Stimulated activated CD4-positive, alpha-beta T cell treated with anti-CD3 and anti-CD28 coated beads, TNF-alpha, amount 100 ng/mL, for 4 hours (primary cell): ENCODE data around the gene RGS7BP.

ENCODE experiments used
- DNase-seq, 3 experiments: peaks; one replicate each; pipeline ENCODE4 v3.0.0-alpha.2; 2020; ENCODE audit warnings: low read depth in 3 of 3

RGS7BP gene

DNA sequence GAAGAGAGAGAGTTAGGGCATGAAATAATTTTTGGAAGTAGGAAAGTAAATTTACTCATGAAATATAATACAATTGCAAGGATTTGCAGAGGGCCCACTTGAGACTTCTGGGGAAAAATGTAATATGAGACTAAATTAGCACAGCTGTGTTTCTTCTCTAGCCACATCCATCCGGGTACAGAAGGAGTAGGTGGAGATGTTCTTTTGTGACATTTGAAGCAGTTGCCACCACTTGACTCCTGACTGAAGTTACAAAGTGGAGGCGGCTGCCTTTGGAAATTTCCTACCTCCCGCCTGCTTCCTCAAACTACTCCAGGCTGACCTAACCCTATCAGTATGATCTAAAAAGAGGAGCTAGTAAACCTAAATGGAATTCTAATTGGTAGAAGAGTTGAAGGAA, 126.4 kb downstream of the RGS7BP start:
- no peak for DNase-seq

DNA sequence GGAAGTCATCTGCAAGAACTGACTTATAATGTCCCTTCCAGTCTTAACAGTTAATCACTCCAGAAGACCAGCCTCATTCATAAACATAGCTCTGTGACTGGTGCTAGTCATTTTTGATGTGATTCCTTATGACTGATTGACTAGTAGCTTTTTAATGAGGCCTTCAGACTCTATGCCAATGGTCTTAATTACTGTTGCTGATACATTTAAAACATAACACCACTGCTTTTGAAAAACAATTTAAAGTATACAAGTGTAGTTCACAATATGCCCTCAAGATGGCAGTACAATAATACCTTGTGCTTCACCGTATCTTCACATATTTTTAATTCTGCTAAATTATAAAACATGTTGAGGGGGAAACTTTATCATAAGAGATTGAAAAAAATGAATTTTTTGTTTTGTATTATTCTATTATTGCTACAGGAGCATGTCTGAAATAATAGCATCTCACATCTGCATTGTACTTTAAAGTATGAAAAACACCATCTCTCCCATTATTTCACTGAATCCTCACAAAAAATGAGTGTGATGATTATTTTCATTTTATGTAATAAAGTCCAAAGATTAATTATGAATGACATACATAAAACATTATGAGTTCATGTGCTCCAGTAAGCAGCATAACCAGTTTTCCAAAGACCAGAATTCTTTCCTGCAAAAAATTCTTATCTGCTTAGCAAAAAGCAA, 129.3 kb downstream of the RGS7BP start:
- DNase-seq: no peak

DNA sequence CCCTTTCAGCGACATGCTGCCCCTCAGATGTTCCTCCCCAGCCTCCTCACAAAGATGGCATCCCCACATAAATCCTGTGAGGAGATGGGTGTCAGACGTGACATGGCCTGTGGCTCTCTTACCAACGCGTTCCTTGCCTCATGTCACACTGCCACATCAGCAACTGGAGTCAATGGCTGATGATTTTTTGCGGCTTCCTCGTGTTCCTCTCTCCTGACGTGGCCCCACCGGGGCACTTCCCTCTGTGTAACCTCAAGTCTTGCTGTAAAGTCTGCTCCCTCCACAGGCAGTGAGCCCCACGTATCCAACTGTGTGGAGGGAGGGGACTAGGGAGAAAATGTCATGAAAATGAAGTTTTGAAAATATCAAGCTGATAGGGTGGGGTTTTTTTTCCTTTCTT, 131.3 kb downstream of the RGS7BP start:
- DNase-seq: no peak

DNA sequence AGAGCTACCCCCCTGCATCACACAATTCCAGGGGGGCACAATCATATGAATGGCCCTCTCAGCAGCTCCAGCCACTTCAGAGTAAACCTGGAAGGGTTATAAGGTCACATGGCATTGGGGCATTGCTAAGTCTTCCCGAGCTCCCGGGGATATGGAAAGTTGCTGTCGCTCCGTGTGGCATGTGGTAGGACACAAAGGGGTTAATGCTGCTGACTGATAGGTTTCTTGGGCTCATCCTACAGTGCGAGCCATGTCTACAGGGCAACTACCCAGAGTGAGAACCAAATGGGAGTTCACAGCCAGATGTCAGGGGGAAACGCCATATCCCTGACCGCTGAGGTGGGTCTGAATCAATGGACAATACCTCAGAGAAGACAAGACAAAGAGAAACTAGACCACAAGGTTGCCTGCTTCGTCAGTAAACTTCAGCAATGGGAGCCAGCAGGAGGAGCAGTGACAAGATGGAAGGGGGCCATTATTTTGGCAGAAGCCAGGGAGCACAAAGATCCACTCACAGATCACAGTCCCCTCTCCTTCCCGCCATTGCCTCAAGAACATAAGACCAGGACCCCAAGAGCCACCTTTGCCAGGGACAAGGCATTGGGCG, 132.1 kb downstream of the RGS7BP start:
- no peak for DNase-seq

DNA sequence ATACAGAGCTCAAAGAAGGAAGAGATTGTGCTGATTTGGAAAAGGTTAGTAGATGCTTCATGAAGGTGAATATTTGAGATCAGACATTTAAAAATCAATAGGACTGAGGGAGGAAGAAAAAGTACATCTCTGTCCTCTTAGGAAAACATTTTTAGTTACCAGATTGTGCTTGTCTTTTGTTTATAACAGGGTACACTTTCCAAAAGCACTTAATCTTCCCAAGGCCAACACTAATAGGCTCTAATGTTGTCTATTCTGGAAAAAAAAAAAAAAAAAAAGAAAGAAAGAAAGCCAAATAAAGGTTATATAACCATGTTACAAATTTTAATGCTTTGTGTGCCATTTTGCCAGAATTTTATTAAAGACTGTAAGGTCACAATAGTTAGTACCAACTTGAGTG, 139.0 kb downstream of the RGS7BP start:
- no peak for DNase-seq

DNA sequence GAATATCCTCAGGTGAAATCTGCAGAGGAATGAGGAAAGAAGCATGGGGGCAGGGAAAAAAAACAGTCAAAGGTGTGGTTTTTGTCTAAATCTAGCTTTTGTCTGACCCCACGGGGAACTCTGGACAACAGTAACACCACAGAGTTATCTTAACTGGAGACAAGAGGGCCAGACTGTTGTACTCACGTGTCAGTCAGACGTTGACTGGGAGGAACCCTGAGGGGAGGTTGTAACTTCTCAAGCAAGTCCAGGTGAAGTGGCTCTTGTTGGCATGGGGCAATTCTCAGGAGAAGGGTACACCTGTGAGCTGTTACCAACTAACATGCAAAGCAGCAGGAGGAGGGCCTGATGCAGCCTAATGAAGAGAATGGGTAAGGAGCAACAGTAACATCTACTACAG, 140.4 kb downstream of the RGS7BP start:
- no peak for DNase-seq

DNA sequence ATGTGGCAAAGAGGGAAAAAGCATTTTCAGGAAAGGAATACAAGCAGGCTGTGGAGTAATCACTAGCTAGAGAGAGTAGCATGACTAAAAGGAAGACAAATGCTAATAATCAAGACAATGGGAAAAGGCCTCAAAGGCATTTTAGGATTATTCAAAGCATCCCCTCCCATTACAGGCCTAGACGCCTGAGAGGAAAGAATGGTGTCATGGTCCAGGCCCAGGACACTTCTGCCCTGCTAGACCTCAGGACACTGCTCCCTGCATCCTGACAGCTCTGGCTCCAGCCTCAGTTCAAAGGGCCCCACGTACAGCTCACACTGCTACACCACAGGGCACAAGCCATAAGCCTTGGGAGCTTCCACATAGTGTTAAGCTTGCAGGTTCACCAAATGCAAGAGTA, 143.7 kb downstream of the RGS7BP start:
- no peak for DNase-seq

DNA sequence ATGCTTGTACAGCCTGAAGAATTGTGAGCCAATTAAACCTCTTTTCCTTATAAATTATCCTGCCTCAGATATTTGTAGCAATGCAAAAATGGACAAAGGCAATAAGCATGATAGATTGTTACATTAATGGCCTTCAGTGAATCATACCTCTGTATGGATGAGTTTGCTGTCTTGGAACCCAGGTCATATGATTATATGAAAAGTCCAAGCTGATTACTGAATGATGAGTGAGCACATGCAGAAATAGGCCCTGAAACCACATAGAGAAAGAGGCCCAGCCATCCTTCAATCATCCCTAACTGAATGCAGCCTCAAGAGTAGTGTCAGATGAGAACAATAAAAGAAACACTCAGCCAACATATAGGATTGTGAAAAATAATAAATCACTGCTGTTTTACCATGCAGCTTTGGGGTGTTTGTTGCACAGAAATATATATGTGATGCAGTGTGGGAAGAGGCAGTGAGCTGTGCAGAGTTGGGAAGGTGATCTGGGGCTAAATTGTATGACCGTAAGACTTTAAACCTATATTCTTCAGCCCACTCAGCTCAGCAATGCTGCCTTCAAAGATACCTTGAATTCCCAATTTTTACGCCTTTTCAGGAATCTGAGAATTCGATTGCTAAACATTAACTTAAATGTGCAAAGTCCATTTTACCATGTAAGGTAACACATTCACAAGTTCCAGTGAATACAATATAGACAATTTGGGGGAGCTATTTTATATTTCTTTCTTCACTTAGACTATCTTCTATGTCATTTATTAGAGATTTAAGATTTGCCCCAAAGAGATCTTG, 148.1 kb downstream of the RGS7BP start:
- DNase-seq: no peak

DNA sequence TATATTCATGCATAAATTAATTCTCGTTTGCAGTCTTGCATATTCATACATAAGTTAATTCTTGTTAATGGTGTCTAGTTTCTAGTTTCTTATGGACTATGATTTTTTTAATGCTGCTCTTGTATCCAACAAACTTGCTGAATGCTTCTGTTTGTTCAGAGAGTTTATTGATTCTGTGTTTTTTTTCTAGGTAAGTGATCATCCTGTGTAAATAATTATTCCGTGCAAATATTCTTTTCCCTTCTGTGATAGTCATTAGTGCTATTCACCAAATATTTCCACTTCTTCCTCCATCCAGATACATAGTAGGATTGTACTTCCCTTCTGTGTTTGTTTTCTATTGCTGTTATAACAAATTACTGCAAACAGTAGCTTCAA, 148.7 kb downstream of the RGS7BP start:
- DNase-seq: no peak

DNA sequence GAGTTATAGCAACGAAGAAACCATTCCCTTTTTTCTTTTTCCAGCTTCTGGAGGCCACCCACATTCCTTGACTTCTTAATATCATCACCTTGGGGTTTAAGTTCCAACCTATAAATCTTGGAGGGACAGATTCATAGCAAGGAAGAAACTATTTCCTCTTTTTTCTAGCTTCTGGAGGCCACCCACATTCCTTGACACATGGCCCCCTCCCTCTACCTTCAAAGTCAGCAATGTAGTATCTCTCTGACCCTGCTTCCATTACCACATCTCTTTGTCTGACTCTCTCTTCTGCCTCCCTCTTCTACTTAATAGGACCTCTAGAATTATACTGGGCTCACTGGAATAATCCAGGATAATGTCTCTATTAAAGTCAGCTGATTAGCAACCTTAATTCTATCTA, 149.8 kb downstream of the RGS7BP start:
- DNase-seq: no peak

DNA sequence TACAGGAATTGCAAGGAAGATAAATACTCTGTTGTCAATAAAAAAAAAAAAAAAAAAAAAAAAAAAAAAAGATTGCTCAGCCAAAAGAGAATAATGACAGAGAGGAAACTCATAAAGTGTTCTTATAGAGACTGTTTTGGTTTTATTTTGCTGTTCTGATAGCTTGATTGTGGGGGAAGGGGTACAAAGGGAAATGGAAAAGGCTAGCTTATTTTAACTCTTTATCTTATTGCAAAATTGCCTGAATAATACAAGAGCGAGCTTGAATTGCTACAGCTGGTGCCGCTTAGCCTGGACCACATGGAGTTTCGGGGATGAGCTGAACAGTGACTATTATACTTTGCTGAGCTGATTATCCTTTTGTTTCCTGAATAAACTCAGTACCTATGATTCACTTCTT, 153.5 kb downstream of the RGS7BP start:
- no peak for DNase-seq
